HFFc6 (cell line): ENCODE measurements around the gene RPP25L. TPM values are rescaled to one million over a fixed set of nuclear protein-coding genes. Genes with fewer than 3 reads are reported as not detected.
A peak's percentile ranks its signal among the peaks of the same experiment; 100 is the strongest.

Source experiments
- DNase-seq: peaks from one replicate; pipeline ENCODE4 v3.0.0-alpha.2; 2018
- H3K27ac Mint-ChIP-seq: 2 replicates; pipeline ENCODE4 v1.8.0; 2020; ENCODE audit warnings: mild to moderate bottlenecking, mixed read lengths
- H3K27me3 Mint-ChIP-seq: 2 replicates; pipeline ENCODE4 v1.8.0; 2021; ENCODE audit warnings: mild to moderate bottlenecking, moderate library complexity, mixed read lengths; ENCODE audit not compliant: insufficient read depth
- H3K36me3 Mint-ChIP-seq: 2 replicates; pipeline ENCODE4 v1.8.0; 2021; ENCODE audit warnings: low read depth, mixed read lengths
- H3K4me1 Mint-ChIP-seq: 2 replicates; pipeline ENCODE4 v1.8.0; 2020; ENCODE audit warnings: low read depth, mixed read lengths
- H3K4me3 Mint-ChIP-seq: 2 replicates; pipeline ENCODE4 v1.8.0; 2020; ENCODE audit warnings: mild to moderate bottlenecking, moderate library complexity, mixed read lengths
- H3K9me3 Mint-ChIP-seq: 2 replicates; pipeline ENCODE4 v1.8.0; 2020; ENCODE audit warnings: mild to moderate bottlenecking, mixed read lengths
- total RNA-seq, 6 experiments: library from RNA; stranded (reverse); fragmentation: NEBNext Ultra II Directional; extraction: Animal tissue kit (Norgen Biotek cat#: 25700); gene quantifications; 2 replicates in 1 of 6; 3 replicates in 5 of 6; pipeline ENCODE4 v1.2.3, GENCODE V29; 2021
- TF ChIP-seq, protein P1 (sequence below): fragments of 200-600 bp; sonication (generic); IDR thresholded peaks from 2 replicates; pipeline ENCODE4 v1.5.0; 2021; ENCODE audit warnings: antibody characterized with exemption, mild to moderate bottlenecking

Gene RPP25L
- total RNA-seq, 6 experiments from 2014 or later, result 16.1 to 22.0 (median 19.6) TPM

DNA sequence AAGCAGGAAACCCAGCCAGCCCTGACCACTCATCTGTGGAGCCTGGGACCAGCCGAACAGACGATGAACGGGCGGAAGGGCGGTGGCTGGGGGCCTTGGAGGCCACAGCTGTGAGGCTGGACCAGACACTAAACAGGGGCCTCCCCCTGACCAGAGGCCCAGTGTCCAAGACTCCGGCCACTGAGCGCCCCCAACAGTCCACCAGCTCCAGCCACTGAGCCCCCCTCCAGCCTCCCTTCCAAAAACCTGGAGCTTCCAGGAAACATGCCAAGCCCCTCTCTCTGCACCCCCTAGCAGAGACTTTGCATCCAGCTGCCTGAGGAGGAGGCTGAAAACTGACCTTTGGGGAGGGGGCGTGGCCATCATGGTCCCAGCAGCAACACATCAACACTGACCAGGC is 45.6 kb downstream of the RPP25L start:
- no peak for DNase-seq
- H3K9me3 Mint-ChIP-seq, result 0 out of 2 replicates have a peak, but pooled peaks cover 3% of the 10 kb centered on the region
- TF ChIP-seq, protein P1, sequence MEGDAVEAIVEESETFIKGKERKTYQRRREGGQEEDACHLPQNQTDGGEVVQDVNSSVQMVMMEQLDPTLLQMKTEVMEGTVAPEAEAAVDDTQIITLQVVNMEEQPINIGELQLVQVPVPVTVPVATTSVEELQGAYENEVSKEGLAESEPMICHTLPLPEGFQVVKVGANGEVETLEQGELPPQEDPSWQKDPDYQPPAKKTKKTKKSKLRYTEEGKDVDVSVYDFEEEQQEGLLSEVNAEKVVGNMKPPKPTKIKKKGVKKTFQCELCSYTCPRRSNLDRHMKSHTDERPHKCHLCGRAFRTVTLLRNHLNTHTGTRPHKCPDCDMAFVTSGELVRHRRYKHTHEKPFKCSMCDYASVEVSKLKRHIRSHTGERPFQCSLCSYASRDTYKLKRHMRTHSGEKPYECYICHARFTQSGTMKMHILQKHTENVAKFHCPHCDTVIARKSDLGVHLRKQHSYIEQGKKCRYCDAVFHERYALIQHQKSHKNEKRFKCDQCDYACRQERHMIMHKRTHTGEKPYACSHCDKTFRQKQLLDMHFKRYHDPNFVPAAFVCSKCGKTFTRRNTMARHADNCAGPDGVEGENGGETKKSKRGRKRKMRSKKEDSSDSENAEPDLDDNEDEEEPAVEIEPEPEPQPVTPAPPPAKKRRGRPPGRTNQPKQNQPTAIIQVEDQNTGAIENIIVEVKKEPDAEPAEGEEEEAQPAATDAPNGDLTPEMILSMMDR, result no peak
- no peak overlapping the region for H3K27ac Mint-ChIP-seq
- peaks cover 51% of the 10 kb centered on the region for H3K27me3 Mint-ChIP-seq
- no peak overlapping the region for H3K4me3 Mint-ChIP-seq
- no peaks in the 10 kb centered on the region for H3K4me1 Mint-ChIP-seq
- peaks cover 4% of the 10 kb centered on the region; the same call in 1 of the 2 replicates for H3K36me3 Mint-ChIP-seq

DNA sequence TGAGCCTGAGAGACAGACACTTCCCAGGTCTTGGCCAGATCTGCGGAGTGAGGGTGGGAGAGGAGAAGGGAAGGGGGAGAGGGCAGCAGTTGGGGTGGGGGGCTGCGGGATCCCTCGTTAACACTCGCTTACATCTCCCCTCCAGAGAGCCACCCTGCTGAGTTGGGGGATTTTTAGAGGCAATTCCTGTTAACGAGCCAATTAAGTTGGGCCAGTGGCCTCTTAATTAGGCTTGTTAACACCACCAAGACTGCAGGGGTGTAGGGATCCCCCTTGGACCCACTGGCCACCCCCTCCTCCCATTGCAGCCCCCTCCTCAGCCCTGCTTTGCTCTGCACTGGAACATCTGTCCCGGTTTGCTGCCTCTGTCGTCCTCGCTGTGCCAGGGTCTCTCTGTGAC is 46.0 kb downstream of the RPP25L start:
- TF ChIP-seq, protein P1, result no peak
- peaks cover 50% of the 10 kb centered on the region for H3K27me3 Mint-ChIP-seq
- no peaks in the 10 kb centered on the region for H3K4me1 Mint-ChIP-seq
- 0 out of 2 replicates have a peak, but pooled peaks cover 3% of the 10 kb centered on the region for H3K9me3 Mint-ChIP-seq
- no peak overlapping the region for H3K27ac Mint-ChIP-seq
- peaks cover 4% of the 10 kb centered on the region; the same call in 1 of the 2 replicates for H3K36me3 Mint-ChIP-seq
- no peak for DNase-seq
- no peak overlapping the region for H3K4me3 Mint-ChIP-seq

DNA sequence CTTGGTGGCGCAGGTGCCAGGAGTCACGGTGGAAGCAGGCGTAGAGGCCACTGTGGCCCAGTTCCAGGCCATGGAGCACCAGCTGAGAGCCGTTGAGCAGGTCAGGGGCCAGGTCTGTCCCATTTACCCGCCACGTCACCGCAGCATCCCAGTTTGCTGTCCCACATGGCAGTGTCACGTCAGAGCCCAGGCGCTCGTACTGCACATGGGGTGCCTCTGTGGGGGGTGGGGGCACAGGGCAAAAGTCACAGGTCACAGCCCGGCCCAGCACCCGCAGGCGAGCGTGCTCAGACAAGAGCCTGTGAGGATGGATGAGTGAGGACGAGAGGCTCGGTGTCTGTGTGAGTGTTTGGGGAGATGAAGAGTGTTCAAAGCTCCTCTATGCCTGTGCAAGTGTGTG is 47.3 kb downstream of the RPP25L start:
- peaks cover 4% of the 10 kb centered on the region; the same call in 1 of the 2 replicates for H3K36me3 Mint-ChIP-seq
- TF ChIP-seq, protein P1, result no peak
- H3K4me3 Mint-ChIP-seq, result no peak overlapping the region
- DNase-seq, result no peak
- 0 out of 2 replicates have a peak, but pooled peaks cover 3% of the 10 kb centered on the region for H3K9me3 Mint-ChIP-seq
- H3K27me3 Mint-ChIP-seq, result peaks cover 47% of the 10 kb centered on the region
- no peak overlapping the region for H3K27ac Mint-ChIP-seq
- peaks cover 7% of the 10 kb centered on the region for H3K4me1 Mint-ChIP-seq

DNA sequence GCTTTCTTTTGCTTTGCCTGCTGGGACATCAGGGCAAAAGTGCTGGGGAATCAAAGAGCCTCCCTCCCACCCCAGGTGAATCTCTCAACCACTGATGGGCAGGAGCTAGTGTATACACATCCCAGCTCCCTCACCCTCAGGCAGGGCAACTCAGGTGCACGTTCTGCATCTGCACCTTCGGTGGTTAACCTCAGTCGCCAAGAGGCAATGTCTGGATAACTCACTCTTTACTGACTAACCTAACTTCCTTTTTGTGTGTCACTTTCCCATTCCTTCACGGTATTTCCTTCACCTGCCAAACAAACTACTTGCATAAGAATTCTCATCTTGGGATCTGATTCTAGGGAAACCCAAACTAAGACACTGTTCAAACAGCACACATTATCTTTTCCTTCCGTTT is 48.6 kb downstream of the RPP25L start:
- peaks cover 4% of the 10 kb centered on the region; the same call in 1 of the 2 replicates for H3K36me3 Mint-ChIP-seq
- no peak overlapping the region for H3K4me3 Mint-ChIP-seq
- H3K27ac Mint-ChIP-seq, result no peak overlapping the region
- peaks cover 7% of the 10 kb centered on the region for H3K4me1 Mint-ChIP-seq
- H3K27me3 Mint-ChIP-seq, result peaks cover 39% of the 10 kb centered on the region
- 0 out of 2 replicates have a peak, but pooled peaks cover 3% of the 10 kb centered on the region for H3K9me3 Mint-ChIP-seq
- TF ChIP-seq, protein P1, result no peak
- DNase-seq, result no peak

DNA sequence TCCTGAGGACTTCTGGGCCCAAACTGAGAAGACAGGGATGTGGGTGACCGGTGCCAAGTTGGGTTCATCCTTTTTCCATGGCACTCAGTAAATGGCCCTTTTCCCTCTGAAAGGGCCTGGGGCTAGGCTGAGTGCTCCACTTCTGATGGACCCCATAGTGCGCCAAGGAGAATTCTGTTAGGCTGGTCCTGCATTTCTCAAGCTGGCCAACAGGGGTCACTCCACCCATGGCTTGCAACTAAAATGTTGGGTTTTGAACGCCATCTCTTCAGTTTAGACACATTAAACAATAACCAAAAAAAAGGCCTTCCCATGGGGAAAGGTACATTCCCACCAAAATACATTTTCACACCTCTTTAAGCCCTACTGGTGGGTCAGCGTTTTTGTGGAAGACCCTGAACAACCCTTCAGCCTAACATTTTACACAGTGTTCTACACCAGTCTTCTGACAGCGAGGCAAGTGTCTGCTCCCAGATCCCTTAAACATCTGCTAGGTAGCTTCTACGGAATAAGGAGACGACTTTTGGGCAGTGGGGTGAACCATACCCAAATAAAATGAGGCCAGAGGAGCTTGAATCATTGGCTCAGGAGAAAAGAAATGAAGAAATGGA is 49.7 kb downstream of the RPP25L start:
- Mint-ChIP-seq H3K27me3 (peaks cover 42% of the 10 kb centered on the region), H3K9me3 (0 out of 2 replicates have a peak, but pooled peaks cover 3% of the 10 kb centered on the region), H3K36me3 (peaks cover 4% of the 10 kb centered on the region; the same call in 1 of the 2 replicates), H3K27ac (no peak overlapping the region), H3K4me1 (peaks cover 7% of the 10 kb centered on the region), H3K4me3 (no peak overlapping the region)
- TF ChIP-seq, protein P1, result peak; percentile 80
- no peak for DNase-seq
